ENCODE measurements around the gene SEMA4D.

DNA sequence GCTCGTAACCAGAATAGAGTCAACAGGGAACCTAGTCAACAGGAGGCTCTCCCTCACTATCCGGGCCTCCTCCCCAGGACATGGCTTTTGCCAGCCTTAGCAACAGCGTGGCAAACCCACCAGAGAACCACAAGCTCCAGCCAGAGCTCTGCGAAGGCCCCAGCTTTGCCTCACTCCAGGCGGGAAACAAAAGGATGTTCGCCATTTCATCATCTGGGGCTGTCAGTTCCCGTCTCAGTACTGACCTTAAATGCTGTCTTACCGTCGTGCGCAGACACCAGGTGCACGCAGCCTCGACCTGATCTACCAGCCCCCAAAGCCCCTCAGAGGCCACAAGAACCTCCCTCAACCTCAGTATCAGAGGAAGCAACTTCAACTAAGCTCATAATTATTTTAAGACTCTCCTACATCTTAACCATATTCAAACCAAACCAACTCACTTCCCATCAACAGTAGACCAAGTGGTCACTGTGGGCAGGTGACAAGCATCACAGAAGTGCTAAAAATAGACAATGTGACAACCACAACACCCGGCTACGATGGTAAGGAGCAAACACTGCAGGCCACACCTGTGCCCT lies 71.4 kb downstream of the SEMA4D start:
- TF ChIP-seq, protein P1, sequence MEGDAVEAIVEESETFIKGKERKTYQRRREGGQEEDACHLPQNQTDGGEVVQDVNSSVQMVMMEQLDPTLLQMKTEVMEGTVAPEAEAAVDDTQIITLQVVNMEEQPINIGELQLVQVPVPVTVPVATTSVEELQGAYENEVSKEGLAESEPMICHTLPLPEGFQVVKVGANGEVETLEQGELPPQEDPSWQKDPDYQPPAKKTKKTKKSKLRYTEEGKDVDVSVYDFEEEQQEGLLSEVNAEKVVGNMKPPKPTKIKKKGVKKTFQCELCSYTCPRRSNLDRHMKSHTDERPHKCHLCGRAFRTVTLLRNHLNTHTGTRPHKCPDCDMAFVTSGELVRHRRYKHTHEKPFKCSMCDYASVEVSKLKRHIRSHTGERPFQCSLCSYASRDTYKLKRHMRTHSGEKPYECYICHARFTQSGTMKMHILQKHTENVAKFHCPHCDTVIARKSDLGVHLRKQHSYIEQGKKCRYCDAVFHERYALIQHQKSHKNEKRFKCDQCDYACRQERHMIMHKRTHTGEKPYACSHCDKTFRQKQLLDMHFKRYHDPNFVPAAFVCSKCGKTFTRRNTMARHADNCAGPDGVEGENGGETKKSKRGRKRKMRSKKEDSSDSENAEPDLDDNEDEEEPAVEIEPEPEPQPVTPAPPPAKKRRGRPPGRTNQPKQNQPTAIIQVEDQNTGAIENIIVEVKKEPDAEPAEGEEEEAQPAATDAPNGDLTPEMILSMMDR (IDR thresholded peaks at IDR 0.05): no peak
- no peak for TF ChIP-seq POLR2A (IDR thresholded peaks at IDR 0.05)
